ENCODE results near the gene PLD3. TPM values are rescaled to one million over a fixed set of nuclear protein-coding genes. Genes with fewer than 3 reads are reported as not detected.

Gene PLD3
- total and polyA plus RNA-seq, 12 donors: 116 to 238 (median 169) TPM

DNA sequence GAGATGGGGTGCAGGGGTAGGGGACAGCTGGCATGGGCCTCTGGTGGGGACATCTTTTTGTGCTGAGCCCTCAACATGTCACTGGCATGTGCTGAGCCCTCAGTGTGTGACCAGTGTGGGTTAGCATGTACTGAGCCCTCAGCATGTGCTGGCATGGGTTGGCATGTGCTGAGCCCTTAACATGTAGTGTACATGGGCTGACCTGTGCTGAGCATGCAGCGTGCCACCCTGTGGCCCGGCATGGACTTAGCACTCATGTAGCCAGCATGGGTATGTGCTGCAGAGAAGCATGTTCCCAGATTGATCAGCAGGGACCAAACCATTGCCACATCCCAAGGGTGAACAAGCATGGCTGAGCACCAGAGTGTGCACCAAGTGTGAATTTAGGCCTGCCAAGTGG, 30.0 kb downstream of the PLD3 start:
- TF ChIP-seq, protein P1, sequence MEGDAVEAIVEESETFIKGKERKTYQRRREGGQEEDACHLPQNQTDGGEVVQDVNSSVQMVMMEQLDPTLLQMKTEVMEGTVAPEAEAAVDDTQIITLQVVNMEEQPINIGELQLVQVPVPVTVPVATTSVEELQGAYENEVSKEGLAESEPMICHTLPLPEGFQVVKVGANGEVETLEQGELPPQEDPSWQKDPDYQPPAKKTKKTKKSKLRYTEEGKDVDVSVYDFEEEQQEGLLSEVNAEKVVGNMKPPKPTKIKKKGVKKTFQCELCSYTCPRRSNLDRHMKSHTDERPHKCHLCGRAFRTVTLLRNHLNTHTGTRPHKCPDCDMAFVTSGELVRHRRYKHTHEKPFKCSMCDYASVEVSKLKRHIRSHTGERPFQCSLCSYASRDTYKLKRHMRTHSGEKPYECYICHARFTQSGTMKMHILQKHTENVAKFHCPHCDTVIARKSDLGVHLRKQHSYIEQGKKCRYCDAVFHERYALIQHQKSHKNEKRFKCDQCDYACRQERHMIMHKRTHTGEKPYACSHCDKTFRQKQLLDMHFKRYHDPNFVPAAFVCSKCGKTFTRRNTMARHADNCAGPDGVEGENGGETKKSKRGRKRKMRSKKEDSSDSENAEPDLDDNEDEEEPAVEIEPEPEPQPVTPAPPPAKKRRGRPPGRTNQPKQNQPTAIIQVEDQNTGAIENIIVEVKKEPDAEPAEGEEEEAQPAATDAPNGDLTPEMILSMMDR (IDR thresholded peaks at IDR 0.05): no peak
- WGBS, 2 donors: 87% methylated on average over 2 of the region's 2 CpGs
- H3K36me3 ChIP-seq: peaks cover 0 to 65% (median 19%) of the 10 kb centered on the region in 9 donors
- intact Hi-C loops (cut with DNase I): no loop called here
- DNase-seq (no peak), ATAC-seq (no peak)
- no peaks in the 10 kb centered on the region for H3K4me1 ChIP-seq
- no peak overlapping the region for H3K27ac ChIP-seq
- no peaks in the 10 kb centered on the region for H3K27me3 ChIP-seq
- H3K4me3 ChIP-seq: no peak overlapping the region
- no peaks in the 10 kb centered on the region for H3K9me3 ChIP-seq

DNA sequence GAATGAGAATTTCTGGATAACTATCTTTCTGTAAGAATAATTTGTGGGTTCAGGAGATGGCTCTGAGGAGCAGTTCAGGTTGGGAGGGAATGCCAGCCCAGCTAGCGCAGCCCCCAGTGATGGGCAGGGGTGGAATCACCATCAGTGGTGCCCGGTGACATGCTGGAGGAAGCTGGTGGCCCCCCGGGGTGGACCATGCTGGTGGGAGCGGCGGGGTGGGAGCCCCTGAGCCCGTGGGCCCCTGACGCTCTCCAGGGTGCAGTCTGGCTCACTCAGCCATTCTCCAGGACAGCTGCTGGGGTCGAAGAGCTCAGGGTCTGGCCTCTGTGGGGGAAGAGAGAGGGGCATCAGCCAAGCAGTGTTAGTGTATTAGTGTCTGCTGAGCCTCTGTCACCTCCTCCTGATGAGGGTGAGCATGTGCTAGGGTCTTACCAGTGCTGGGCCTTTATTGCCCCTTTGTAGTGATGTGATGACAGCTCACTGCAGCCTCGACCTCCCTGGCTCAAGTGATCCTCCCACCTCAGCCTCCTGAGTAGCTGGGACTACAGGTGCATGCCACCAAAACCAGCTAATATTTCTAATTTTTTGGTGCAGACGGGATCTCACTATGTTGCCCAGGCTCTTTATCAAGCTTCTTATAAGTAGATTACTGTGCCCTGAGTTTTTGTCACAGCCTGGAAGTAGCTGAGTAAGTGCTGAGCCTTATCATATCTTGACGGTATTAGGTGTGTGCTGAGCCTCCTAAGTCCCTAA, 31.1 kb downstream of the PLD3 start:
- Histone ChIP-seq H3K9me3 (no peaks in the 10 kb centered on the region), H3K27ac (no peak overlapping the region), H3K4me1 (no peaks in the 10 kb centered on the region), H3K4me3 (no peak overlapping the region), H3K27me3 (no peaks in the 10 kb centered on the region), H3K36me3 (peaks cover 0 to 53% (median 19%) of the 10 kb centered on the region in 9 donors)
- intact Hi-C loops (cut with DNase I): no loop called here
- TF ChIP-seq, protein P1 (IDR thresholded peaks at IDR 0.05): no peak
- ATAC-seq: peak in 1 of 8 donors; percentile 15
- no peak for DNase-seq
- WGBS, 2 donors: 85 to 86% methylated on average over 11 of the region's 11 CpGs

DNA sequence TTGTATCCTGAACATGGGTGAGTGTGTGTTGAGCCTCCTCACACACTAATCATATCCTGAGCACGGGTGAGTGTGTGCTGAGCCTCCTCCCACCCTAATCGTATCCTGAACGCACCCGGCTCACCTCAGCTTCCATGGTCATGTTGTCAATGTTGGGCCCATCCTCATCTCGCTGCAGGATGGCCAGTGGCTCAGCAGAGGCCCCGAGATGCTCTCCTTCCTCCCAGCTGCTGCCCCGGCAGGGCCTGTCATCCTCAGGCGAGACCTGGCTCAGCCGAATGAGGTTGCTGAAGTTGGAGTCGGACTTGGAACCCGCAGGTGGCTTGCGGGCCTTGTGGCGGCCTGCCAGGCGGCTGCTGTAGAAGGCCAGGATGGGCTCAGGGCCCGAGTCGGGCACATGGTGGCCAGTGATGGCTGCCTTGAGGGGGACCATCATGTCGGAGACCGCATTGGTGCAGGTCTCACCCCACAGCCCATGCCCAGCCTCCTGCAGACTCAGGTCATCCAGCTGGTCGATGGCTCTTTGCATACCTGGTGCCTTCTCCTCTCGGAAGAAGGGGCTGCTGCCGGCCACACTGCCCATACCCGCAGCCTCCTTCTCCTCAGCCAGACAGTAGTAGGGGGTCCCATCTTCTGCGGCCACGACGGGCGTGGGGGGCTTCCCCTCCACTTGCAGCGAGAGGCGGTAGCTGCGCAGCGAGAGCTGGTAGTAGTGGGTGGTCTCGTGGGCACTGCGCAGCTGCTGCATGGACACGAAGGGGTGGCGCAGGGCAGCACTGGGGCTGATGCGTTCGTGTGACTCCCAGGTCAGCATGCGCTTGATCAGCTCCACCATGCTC, 31.9 kb downstream of the PLD3 start:
- no peaks in the 10 kb centered on the region for H3K4me1 ChIP-seq
- TF ChIP-seq, protein P1 (IDR thresholded peaks at IDR 0.05): no peak
- no peaks in the 10 kb centered on the region for H3K27me3 ChIP-seq
- ATAC-seq: no peak
- intact Hi-C loops (cut with DNase I): no loop called here
- 86 to 87% methylated on average over 37 of the region's 37 CpGs for WGBS, 2 donors
- no peak for DNase-seq
- peaks cover 0 to 46% (median 12%) of the 10 kb centered on the region in 9 donors for H3K36me3 ChIP-seq
- H3K9me3 ChIP-seq: no peaks in the 10 kb centered on the region
- no peak overlapping the region for H3K27ac ChIP-seq
- no peak overlapping the region for H3K4me3 ChIP-seq

DNA sequence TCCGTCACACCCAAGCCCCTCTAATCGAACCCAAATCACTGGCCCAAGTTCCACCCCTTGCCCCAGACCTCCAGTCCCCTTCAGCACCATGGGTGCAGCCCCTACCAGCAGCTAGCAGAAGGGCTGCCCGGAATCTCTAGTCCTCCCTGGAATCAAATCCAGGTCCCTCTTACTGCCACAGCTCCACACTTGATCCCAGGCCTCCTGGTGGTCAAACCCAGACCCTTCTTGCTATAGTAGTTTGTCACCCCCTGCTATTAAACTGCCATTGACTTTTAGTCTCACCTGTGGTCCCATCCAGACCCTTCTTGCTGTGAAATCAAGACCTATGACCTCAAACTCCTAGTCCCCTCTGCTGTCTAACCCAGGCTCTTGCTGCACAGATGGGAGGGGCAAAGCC, 32.8 kb downstream of the PLD3 start:
- intact Hi-C loops (cut with DNase I): no loop called here
- 71 to 73% methylated on average over 3 of the region's 3 CpGs for WGBS, 2 donors

More for the DNA sequence above, 32.8 kb downstream of the PLD3 start:
- Histone ChIP-seq H3K36me3 (peaks cover 0 to 37% (median 8%) of the 10 kb centered on the region in 9 donors), H3K27me3 (no peaks in the 10 kb centered on the region), H3K4me1 (no peaks in the 10 kb centered on the region), H3K4me3 (no peak overlapping the region), H3K27ac (no peak overlapping the region), H3K9me3 (no peaks in the 10 kb centered on the region)
- ATAC-seq: no peak
- no peak for DNase-seq
- TF ChIP-seq, protein P1 (IDR thresholded peaks at IDR 0.05): no peak
